ENCODE results near the gene ZNF329. TPM values are rescaled to one million over a fixed set of nuclear protein-coding genes. Genes with fewer than 3 reads are reported as not detected.

The ZNF329 gene
- polyA plus RNA-seq, 1 experiment: 5.5 TPM

DNA sequence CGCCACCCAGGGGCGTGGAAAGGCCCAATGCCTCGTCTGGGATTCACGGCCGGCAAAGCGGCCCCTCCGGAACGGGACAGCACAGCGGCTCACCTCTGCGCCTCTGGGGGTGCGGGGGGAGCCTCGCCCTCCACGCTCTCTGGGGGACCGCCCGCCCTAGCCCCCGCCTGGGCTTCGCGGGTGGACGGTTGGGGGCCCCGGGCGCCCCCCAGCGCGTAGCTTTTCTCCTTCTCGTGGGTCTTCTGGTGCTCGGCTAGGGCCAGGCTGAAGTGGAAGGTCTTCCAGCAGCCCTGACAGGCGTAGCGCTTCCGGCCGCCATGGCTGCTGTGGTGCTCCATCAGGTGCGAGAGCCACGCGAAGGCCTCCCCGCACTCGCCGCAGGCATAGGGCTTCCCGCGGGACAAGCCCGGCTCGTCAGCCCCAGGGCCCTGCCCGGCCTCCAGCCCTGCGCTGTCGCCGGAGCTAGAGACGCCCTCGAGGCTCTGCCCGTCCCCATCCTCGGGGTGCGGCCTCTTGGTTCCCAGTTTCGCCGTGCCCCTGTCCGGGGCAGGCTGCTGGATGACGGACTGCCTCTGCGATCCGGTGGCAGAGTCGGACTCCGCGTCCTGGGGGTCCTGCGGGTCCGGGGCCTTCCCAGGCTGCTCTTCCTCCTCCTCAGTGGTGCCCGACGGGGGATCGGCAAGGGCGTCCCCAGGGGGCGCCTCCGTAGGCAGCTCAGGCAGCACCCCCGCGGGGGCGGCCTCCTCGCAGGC lies 65.8 kb downstream of the ZNF329 start:
- Histone ChIP-seq H3K4me3 (ENCODE audit: low read depth, low read length) (no peak overlapping the region), H3K27me3 (ENCODE audit: control insufficient read depth, insufficient read depth, low read length) (no peaks in the 10 kb centered on the region), H3K36me3 (ENCODE audit: control insufficient read depth, insufficient read depth, low read length) (peaks cover 10% of the 10 kb centered on the region)
- ChIA-PET POLR2A (no interaction called here), CTCF (no interaction called here)
- TF ChIP-seq, protein P1, sequence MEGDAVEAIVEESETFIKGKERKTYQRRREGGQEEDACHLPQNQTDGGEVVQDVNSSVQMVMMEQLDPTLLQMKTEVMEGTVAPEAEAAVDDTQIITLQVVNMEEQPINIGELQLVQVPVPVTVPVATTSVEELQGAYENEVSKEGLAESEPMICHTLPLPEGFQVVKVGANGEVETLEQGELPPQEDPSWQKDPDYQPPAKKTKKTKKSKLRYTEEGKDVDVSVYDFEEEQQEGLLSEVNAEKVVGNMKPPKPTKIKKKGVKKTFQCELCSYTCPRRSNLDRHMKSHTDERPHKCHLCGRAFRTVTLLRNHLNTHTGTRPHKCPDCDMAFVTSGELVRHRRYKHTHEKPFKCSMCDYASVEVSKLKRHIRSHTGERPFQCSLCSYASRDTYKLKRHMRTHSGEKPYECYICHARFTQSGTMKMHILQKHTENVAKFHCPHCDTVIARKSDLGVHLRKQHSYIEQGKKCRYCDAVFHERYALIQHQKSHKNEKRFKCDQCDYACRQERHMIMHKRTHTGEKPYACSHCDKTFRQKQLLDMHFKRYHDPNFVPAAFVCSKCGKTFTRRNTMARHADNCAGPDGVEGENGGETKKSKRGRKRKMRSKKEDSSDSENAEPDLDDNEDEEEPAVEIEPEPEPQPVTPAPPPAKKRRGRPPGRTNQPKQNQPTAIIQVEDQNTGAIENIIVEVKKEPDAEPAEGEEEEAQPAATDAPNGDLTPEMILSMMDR (IDR thresholded peaks at IDR 0.05; ENCODE audit: insufficient read depth, low read depth, low read length): no peak
- DNase-seq (ENCODE audit: low read depth): no peak

DNA sequence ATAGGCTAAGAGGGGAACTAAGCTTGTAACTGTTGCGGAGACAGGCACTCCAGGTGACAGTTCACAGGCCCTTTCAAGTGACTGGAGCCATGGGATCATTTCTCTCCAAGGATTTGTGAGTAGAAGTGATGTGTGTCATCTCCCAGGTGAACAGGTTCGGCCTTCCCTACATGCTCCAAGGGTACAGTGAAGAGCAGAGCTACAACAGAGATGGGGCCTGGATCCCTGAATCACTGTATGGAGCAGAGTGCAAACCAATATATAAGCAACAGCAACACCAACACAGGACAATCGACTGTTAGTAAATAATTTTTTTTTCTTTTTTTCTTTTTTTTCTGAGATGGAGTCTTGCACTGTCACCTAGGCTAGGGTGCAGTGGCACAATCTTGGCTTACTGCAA lies 67.6 kb downstream of the ZNF329 start:
- no peak for DNase-seq (ENCODE audit: low read depth)
- Histone ChIP-seq H3K27me3 (ENCODE audit: control insufficient read depth, insufficient read depth, low read length) (no peaks in the 10 kb centered on the region), H3K4me3 (ENCODE audit: low read depth, low read length) (no peak overlapping the region), H3K36me3 (ENCODE audit: control insufficient read depth, insufficient read depth, low read length) (peaks cover 10% of the 10 kb centered on the region)
- POLR2A ChIA-PET: no interaction called here
- TF ChIP-seq, protein P1 (IDR thresholded peaks at IDR 0.05; ENCODE audit: insufficient read depth, low read depth, low read length): no peak
- CTCF ChIA-PET: no interaction called here

DNA sequence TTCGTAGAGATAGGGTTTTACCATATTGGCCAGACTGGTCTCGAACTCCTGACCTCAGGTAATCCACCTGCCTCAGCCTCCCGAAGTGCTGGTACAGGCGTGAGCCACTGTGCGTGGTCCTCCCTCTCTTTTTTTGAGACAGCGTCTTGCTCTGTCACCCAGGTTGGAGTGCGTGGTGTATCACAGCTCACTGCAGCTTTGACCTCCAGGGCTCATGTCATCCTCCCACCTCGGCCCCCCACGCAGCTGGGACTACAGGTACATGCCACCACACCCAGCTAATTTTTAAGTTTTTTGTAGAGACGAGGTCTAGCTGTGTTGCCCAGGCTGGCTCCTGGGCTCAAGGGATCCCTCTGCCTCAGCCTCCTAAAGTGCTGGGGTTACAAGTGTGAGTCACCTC lies 70.8 kb downstream of the ZNF329 start:
- ChIA-PET CTCF (no interaction called here), POLR2A (no interaction called here)
- H3K4me3 ChIP-seq (ENCODE audit: low read depth, low read length): no peak overlapping the region
- no peak for DNase-seq (ENCODE audit: low read depth)
- no peaks in the 10 kb centered on the region for H3K27me3 ChIP-seq (ENCODE audit: control insufficient read depth, insufficient read depth, low read length)
- H3K36me3 ChIP-seq (ENCODE audit: control insufficient read depth, insufficient read depth, low read length): peaks cover 1% of the 10 kb centered on the region; the same call in 1 of the 2 replicates
- TF ChIP-seq, protein P1 (IDR thresholded peaks at IDR 0.05; ENCODE audit: insufficient read depth, low read depth, low read length): no peak

Other genes starting within 250 kb of the ZNF329 start
- gene ZNF417, start 234.2 kb downstream of the ZNF329 start, polyA plus RNA-seq (2011; rRNA removed): 2.8 and 5.3 TPM in 2 replicates
- 2.5 and 2.7 TPM in 2 replicates for gene ZNF418, start 215.4 kb downstream of the ZNF329 start, polyA plus RNA-seq (2011; rRNA removed)
- gene ZNF256, start 203.1 kb downstream of the ZNF329 start, polyA plus RNA-seq (2011; rRNA removed): 2.2 and 3.0 TPM in 2 replicates
- 0.11 TPM in 1 of 2 replicates, not detected in the other for gene C19orf18, start 176.3 kb downstream of the ZNF329 start, polyA plus RNA-seq (2011; rRNA removed)
- gene ZNF606, start 148.0 kb downstream of the ZNF329 start, polyA plus RNA-seq (2011; rRNA removed): 2.3 TPM in 2 replicates
- 0.10 TPM in 1 of 2 replicates, not detected in the other for gene ZSCAN1, start 116.8 kb downstream of the ZNF329 start, polyA plus RNA-seq (2011; rRNA removed)
- 6.3 and 6.8 TPM in 2 replicates for gene ZNF135, start 91.5 kb downstream of the ZNF329 start, polyA plus RNA-seq (2011; rRNA removed)
- gene ZSCAN18, start 52.6 kb downstream of the ZNF329 start, polyA plus RNA-seq (2011; rRNA removed): 15.4 and 18.5 TPM in 2 replicates
- 13.0 and 15.2 TPM in 2 replicates for gene ZNF274, start 32.3 kb upstream of the ZNF329 start, polyA plus RNA-seq (2011; rRNA removed)
- 28.6 and 33.4 TPM in 2 replicates for gene ZNF544, start 78.1 kb upstream of the ZNF329 start, polyA plus RNA-seq (2011; rRNA removed)
- 2.1 and 2.5 TPM in 2 replicates for gene ZNF8, start 128.2 kb upstream of the ZNF329 start, polyA plus RNA-seq (2011; rRNA removed)
- 34.3 and 39.4 TPM in 2 replicates for gene ERVK3-1, start 154.6 kb upstream of the ZNF329 start, polyA plus RNA-seq (2011; rRNA removed)
- gene ZSCAN22, start 176.2 kb upstream of the ZNF329 start, polyA plus RNA-seq (2011; rRNA removed): 2.1 and 2.3 TPM in 2 replicates
- 13.7 and 15.5 TPM in 2 replicates for gene A1BG, start 202.7 kb upstream of the ZNF329 start, polyA plus RNA-seq (2011; rRNA removed)
- 0.20 TPM in 2 replicates for gene ZNF497, start 212.0 kb upstream of the ZNF329 start, polyA plus RNA-seq (2011; rRNA removed)
- 0.47 and 0.82 TPM in 2 replicates for gene ZNF837, start 230.2 kb upstream of the ZNF329 start, polyA plus RNA-seq (2011; rRNA removed)
- 2,500 and 3,326 TPM in 2 replicates for gene RPS5, start 236.5 kb upstream of the ZNF329 start, polyA plus RNA-seq (2011; rRNA removed)
- not detected in 2 replicates for gene RNF225, start 244.9 kb upstream of the ZNF329 start, polyA plus RNA-seq (2011; rRNA removed)

Measured in BJ (cell line).